ENCODE measurements around the gene SPATA2L.

Gene SPATA2L

DNA sequence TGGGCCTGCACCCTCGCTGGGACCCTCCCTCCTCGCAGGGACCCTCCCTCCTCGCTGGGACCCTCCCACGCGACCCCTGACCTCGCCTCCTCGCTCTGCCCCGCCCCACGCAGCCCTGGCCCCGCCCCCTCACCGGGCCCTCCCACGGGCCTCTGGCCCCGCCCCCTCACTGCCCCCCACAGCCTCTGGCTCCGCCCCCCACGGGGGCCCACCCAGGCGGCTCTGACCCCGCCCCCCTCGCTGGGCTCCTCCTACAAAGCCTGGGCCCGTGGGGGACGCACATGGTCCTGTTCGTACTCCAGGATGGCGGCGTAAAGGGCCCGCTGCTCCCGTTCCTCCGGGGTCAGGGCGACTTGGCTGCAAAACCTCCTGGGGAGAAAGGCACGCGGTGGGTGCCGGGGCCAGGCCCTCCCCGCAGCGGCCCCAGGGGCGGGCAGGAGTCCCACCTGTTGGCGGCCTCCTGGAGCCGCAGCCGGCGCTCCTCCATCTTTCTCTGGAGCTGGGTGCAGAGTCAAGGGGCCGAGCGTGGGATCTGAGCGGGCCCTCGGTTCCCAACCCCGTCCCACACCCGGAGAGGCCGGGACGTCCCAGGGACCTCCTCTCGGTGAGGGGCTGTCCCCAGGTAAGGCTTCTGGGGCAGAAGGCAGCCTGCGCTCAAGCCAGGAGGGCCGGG lies 10.2 kb upstream of the SPATA2L start:
- Histone ChIP-seq H3K4me1 (ENCODE audit: insufficient read depth, low read length) (no peaks in the 10 kb centered on the region), H3K36me3 (ENCODE audit: insufficient read depth, low read length) (no peaks in the 10 kb centered on the region), H3K27me3 (ENCODE audit: control insufficient read depth in 1 of 2, insufficient read depth in 2 of 2, low read length in 2 of 2) (peaks cover 0 to 12% of the 10 kb centered on the region in 2 donors), H3K27ac (ENCODE audit: low read depth, low read length) (no peak overlapping the region), H3K9me3 (ENCODE audit: low read length) (no peaks in the 10 kb centered on the region), H3K4me3 (ENCODE audit: low read depth in 1 of 2, low read length in 2 of 2) (no peak overlapping the region), H3K9ac (ENCODE audit: low read length) (no peak overlapping the region)

DNA sequence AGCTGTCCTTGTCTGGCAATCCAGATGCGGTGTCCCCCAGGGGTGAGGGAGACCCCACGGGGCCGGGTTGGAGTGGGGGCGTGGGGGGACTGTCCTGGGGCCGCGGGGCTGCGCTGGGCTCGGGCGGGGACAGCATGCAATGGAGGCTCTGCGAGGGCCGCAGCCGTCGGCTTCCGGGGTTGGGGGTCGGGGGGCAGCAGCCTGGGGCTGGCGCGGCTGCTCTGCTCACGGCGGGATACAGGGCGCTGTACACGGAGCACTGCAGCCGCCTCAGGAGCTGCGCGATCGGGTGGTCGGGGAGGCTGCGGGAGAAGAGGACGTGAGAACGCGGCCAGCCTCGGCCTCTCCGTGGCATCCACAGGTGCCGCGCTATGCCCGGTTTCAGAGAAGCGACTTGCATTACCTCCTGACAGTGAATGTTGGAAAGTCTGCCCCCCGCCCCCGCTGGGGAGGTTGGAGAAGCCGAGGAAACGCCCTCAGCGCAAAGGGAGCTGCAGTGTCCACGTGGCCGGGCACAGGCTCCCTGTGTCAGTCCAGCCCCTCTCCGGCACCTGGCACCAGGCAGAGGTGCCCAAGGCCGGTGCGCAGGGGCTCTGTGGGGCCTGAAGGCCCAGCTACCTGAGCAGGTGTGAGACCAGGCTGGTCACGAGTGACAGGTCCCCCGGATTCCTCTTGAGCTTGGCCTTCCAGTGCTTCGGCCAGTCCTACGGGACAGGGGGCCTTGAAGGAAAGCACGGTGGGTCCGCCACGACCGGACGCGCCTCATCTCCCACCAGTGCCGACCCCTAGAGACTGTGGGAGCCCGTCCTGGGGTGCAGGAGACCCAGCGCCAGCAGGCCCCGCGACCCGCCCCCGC lies 9.4 kb upstream of the SPATA2L start:
- Histone ChIP-seq H3K36me3 (ENCODE audit: insufficient read depth, low read length) (no peaks in the 10 kb centered on the region), H3K9me3 (ENCODE audit: low read length) (no peaks in the 10 kb centered on the region), H3K27me3 (ENCODE audit: control insufficient read depth in 1 of 2, insufficient read depth in 2 of 2, low read length in 2 of 2) (peaks cover 0 to 12% of the 10 kb centered on the region in 2 donors), H3K9ac (ENCODE audit: low read length) (no peak overlapping the region), H3K27ac (ENCODE audit: low read depth, low read length) (no peak overlapping the region), H3K4me3 (ENCODE audit: low read depth in 1 of 2, low read length in 2 of 2) (no peak overlapping the region), H3K4me1 (ENCODE audit: insufficient read depth, low read length) (no peaks in the 10 kb centered on the region)

DNA sequence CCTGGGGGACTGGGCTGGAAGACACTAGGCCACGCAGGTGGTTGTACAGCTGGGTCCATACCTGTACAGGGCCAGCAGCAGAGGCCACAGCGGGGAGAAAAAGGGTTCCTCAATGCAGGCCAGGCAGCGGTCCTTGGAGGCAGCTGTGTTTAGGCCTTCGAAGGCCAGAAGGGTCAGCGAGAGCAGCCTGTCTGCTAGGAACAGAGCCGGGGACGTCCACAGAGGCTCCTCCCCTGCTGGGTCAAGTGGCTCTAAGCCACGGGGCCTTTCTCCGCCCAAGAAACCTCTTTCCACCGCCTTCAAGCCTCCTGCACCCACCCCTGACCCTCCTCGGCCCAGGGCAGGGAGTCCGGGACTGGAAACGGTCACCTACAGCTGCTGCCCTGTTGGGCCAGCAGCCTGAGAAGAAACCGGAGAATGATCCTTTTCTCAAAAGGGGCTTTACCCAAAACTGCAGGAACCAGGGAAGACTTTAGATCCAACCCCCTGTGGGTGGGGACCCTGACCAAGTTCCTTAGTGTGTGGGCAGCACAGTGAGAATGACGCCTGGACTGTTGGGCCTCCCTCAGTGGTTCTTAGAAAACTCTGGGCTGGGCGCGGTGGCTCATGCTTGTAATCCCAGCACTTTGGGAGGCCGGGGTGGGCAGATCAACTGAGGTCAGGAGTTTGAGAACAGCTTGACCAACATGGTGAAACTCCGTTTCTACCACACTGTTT lies 8.4 kb upstream of the SPATA2L start:
- Histone ChIP-seq H3K9ac (ENCODE audit: low read length) (no peak overlapping the region), H3K4me3 (ENCODE audit: low read depth in 1 of 2, low read length in 2 of 2) (no peak overlapping the region), H3K36me3 (ENCODE audit: insufficient read depth, low read length) (no peaks in the 10 kb centered on the region), H3K4me1 (ENCODE audit: insufficient read depth, low read length) (no peaks in the 10 kb centered on the region), H3K9me3 (ENCODE audit: low read length) (no peaks in the 10 kb centered on the region), H3K27me3 (ENCODE audit: control insufficient read depth in 1 of 2, insufficient read depth in 2 of 2, low read length in 2 of 2) (peaks cover 0 to 16% of the 10 kb centered on the region in 2 donors), H3K27ac (ENCODE audit: low read depth, low read length) (no peak overlapping the region)

DNA sequence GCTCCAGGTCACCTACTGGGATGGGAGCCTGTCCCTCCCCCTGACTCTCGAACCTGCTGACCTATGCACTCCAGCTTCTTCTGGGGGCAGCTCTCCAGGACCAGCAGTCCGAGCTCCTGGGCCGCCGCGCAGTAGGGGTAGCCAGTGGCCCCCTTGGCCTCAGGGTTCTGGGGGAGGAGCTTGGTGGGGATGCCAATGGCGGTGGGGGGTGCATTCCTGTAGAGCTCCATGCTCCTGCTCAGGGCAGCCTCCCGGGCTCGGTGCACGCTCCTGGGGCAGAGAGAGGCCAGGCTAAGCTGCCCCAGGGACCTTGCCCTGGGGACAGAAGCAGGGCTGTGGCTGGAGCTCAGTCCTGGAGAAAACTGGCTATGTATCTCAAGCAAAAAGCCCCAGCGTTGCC lies 7.7 kb upstream of the SPATA2L start:
- Histone ChIP-seq H3K9ac (ENCODE audit: low read length) (no peak overlapping the region), H3K4me3 (ENCODE audit: low read depth in 1 of 2, low read length in 2 of 2) (no peak overlapping the region), H3K27me3 (ENCODE audit: control insufficient read depth in 1 of 2, insufficient read depth in 2 of 2, low read length in 2 of 2) (peaks cover 0 to 23% of the 10 kb centered on the region in 2 donors), H3K27ac (ENCODE audit: low read depth, low read length) (no peak overlapping the region), H3K36me3 (ENCODE audit: insufficient read depth, low read length) (no peaks in the 10 kb centered on the region), H3K4me1 (ENCODE audit: insufficient read depth, low read length) (no peaks in the 10 kb centered on the region), H3K9me3 (ENCODE audit: low read length) (no peaks in the 10 kb centered on the region)

DNA sequence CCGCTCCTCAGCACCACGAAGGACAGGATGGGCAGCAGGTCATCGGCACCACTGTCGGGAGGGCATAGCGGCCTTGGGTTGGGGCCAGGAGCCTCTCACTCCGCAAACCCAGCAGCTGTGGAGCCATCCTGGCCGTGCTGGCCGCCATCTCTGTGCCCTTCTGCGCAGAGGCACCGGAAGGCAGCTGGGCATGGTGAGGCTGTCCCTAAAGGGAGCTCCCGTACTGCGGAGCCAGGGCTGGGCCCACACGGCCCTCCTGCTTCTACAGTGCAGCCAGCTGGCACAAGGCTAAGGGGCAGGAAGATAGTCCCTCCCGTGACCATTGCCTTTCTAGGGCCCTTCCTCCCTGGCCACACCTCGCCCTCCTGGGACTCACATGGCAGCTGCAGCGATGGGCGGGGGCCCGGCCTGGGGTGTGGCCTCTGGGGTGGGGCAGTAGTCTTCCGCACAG lies 7.0 kb upstream of the SPATA2L start:
- H3K9ac ChIP-seq (ENCODE audit: low read length), result no peak overlapping the region
- H3K4me3 ChIP-seq (ENCODE audit: low read depth in 1 of 2, low read length in 2 of 2), result no peak overlapping the region
- peaks cover 0 to 25% of the 10 kb centered on the region in 2 donors for H3K27me3 ChIP-seq (ENCODE audit: control insufficient read depth in 1 of 2, insufficient read depth in 2 of 2, low read length in 2 of 2)
- no peaks in the 10 kb centered on the region for H3K4me1 ChIP-seq (ENCODE audit: insufficient read depth, low read length)
- no peaks in the 10 kb centered on the region for H3K36me3 ChIP-seq (ENCODE audit: insufficient read depth, low read length)
- no peak overlapping the region for H3K27ac ChIP-seq (ENCODE audit: low read depth, low read length)
- no peaks in the 10 kb centered on the region for H3K9me3 ChIP-seq (ENCODE audit: low read length)

DNA sequence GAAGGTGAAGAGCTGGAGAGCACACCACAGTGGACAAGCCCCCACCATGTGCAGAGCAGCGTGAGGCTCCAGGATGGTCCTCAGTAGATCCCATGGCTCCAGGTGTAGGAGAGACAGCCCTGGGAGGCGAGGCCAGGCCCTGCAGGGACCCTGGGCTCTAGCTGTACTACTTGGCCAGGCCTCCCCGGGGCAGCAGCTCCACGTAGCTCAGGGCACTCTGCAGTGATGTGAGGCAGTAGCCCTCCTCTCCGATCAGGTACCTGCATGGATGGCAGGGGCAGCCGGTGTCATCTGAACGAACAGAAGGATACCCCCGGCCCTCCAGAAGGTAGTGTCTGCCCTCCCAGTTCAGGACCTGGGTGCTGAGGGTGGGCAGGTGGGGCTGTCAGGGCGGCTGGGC lies 6.2 kb upstream of the SPATA2L start:
- Histone ChIP-seq H3K4me1 (ENCODE audit: insufficient read depth, low read length) (no peaks in the 10 kb centered on the region), H3K9me3 (ENCODE audit: low read length) (no peaks in the 10 kb centered on the region), H3K27ac (ENCODE audit: low read depth, low read length) (no peak overlapping the region), H3K36me3 (ENCODE audit: insufficient read depth, low read length) (no peaks in the 10 kb centered on the region), H3K27me3 (ENCODE audit: control insufficient read depth in 1 of 2, insufficient read depth in 2 of 2, low read length in 2 of 2) (peaks cover 0 to 30% of the 10 kb centered on the region in 2 donors), H3K4me3 (ENCODE audit: low read depth in 1 of 2, low read length in 2 of 2) (no peak overlapping the region), H3K9ac (ENCODE audit: low read length) (no peak overlapping the region)

DNA sequence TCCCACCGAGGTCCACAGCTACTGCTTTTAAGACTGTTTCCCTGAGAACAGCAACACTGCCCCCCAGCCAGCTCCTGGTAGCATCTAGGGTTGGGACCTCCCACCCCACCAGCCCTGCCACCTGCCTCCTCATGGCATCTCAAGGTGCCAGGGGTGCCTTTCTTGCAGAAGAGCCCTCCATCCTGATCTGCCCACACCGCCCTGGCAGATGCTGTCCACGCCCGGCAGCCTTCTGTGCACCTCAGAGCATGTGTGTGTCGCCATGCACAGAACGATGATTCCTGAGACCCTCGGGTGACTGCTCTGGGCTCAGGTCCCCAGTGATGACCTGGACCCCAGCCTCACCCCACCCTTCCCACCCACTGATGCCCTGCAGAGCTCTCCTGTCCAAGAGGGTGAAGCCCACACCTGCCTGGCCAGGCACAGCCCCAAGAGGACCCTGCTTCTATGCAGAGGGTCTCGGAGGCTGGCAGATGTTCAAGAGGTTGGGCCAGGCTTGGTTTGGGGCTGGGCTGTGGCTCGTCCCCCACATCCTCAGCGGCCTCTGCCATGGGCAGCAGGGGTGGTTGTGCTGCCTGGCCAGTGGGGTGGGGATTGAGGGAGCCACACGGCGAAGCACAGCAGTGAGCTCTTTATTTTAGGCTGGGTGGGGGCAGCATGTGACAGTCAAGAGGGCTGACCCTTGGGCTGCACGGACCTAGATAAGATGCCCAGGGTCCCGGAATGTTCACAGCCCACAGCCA lies 5.2 kb upstream of the SPATA2L start:
- H3K27me3 ChIP-seq (ENCODE audit: control insufficient read depth in 1 of 2, insufficient read depth in 2 of 2, low read length in 2 of 2), result peaks cover 0 to 30% of the 10 kb centered on the region in 2 donors
- no peak overlapping the region for H3K4me3 ChIP-seq (ENCODE audit: low read depth in 1 of 2, low read length in 2 of 2)
- no peaks in the 10 kb centered on the region for H3K9me3 ChIP-seq (ENCODE audit: low read length)
- no peak overlapping the region for H3K9ac ChIP-seq (ENCODE audit: low read length)
- no peaks in the 10 kb centered on the region for H3K4me1 ChIP-seq (ENCODE audit: insufficient read depth, low read length)
- H3K27ac ChIP-seq (ENCODE audit: low read depth, low read length), result no peak overlapping the region
- no peaks in the 10 kb centered on the region for H3K36me3 ChIP-seq (ENCODE audit: insufficient read depth, low read length)

DNA sequence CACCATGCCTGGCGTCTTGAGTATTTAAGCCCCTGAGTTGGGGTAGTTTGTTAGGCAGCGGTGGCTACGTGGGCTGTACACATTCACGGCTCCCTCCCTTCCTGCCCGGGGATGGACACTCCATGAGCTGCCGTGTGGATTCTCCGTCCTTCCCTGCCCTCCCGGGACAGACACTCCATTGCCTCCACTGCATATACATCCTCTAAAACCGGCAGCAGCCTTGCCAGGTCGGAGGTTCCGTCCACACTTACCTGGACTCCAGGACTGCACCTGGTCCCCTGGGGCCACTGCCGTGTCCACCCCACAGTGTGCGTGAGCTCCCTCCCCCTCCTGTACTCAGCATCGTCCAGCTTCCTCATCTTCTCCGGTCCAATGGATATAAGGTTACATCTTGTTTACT lies 3.5 kb upstream of the SPATA2L start:
- Histone ChIP-seq H3K27ac (ENCODE audit: low read depth, low read length) (no peak overlapping the region), H3K9ac (ENCODE audit: low read length) (no peak overlapping the region), H3K9me3 (ENCODE audit: low read length) (no peaks in the 10 kb centered on the region), H3K27me3 (ENCODE audit: control insufficient read depth in 1 of 2, insufficient read depth in 2 of 2, low read length in 2 of 2) (peaks cover 0 to 40% of the 10 kb centered on the region in 2 donors), H3K36me3 (ENCODE audit: insufficient read depth, low read length) (no peaks in the 10 kb centered on the region), H3K4me3 (ENCODE audit: low read depth in 1 of 2, low read length in 2 of 2) (no peak overlapping the region), H3K4me1 (ENCODE audit: insufficient read depth, low read length) (peaks cover 8% of the 10 kb centered on the region)

DNA sequence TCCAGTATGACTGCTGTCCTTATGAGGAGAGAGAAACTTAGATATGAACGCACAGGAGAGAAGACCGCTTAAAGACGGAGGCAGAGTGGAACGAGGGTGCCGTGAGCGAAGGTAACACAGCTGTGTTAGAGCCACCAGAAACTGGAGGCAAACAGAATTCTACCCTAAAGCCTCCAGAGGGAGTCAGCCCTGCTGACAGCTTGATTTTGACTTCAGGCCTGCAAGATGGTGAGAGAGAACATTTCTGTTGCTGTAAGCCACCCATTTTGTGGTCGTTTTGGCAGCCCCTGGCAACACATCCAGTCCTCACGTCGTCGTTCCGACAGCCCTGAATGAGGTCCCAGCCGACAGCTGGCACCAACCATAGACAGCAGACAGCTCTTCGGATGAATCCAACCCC lies 2.8 kb upstream of the SPATA2L start:
- peaks cover 8% of the 10 kb centered on the region for H3K4me1 ChIP-seq (ENCODE audit: insufficient read depth, low read length)
- H3K27me3 ChIP-seq (ENCODE audit: control insufficient read depth in 1 of 2, insufficient read depth in 2 of 2, low read length in 2 of 2), result peaks cover 0 to 40% of the 10 kb centered on the region in 2 donors
- no peak overlapping the region for H3K4me3 ChIP-seq (ENCODE audit: low read depth in 1 of 2, low read length in 2 of 2)
- no peaks in the 10 kb centered on the region for H3K9me3 ChIP-seq (ENCODE audit: low read length)
- H3K36me3 ChIP-seq (ENCODE audit: insufficient read depth, low read length), result no peaks in the 10 kb centered on the region
- no peak overlapping the region for H3K27ac ChIP-seq (ENCODE audit: low read depth, low read length)
- no peak overlapping the region for H3K9ac ChIP-seq (ENCODE audit: low read length)

DNA sequence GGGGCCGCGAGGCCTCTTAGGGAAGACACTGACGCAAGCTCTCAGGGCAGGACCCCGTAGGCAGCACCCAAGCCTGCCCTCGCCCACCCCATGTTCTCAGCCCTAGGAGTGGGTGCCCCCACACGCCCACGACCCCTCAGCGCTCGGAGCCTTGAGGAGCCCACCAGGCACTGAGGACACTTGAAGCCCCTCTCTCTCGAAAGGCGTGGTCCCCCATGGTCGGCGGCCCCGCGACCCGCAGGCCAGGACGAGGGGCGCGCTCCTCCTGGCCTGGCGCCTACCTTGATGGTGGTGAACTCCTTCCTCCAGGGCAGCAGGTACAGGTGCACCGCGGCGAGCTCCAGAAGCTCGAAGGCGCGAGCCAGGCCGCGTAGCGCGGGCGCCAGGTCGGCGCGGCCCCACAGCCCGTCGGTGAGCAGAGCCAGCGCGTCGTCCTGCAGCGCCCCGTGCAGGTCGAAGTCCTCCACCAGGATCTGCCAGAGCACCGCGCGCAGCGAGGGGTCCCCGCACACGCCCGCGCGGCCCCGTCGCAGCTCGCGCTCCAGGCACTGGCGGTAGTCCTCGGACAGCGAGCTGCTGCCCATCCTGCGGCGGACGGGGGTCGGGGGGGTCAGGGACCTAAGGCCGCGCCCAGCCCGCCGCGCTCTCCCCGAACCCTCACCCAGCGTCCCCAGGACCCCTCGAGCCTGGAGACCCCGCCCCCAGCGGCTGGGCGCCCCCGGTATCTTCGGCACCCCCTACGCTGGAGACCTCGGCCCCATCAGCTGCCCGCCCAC lies 668 bp downstream of the SPATA2L start:
- Histone ChIP-seq H3K27ac (ENCODE audit: low read depth, low read length) (peak overlapping the region; percentile 1), H3K4me3 (ENCODE audit: low read depth in 1 of 2, low read length in 2 of 2) (peak overlapping the region; percentile 24 to 58), H3K36me3 (ENCODE audit: insufficient read depth, low read length) (no peaks in the 10 kb centered on the region), H3K4me1 (ENCODE audit: insufficient read depth, low read length) (peaks cover 8% of the 10 kb centered on the region), H3K9ac (ENCODE audit: low read length) (no peak overlapping the region), H3K27me3 (ENCODE audit: control insufficient read depth in 1 of 2, insufficient read depth in 2 of 2, low read length in 2 of 2) (peaks cover 0 to 40% of the 10 kb centered on the region in 2 donors), H3K9me3 (ENCODE audit: low read length) (no peaks in the 10 kb centered on the region)
